SU-DHL-6 (cell line): ENCODE measurements around the gene CRYGC.
"Not testable (repeated sequence)": the region's sequence is repeated elsewhere in the genome, so short reads cannot be mapped to it uniquely, and the experiment has no call there.

Experiments used
- H2AFZ ChIP-seq: fragments of 200-600 bp; sonication (generic); 2 replicates; pipeline ENCODE4 v1.6.1; 2014; ENCODE audit warnings: low read depth, mild to moderate bottlenecking, moderate library complexity, mixed read lengths, antibody characterized with exemption, low read length; ENCODE audit not compliant: severe bottlenecking
- H3F3A ChIP-seq: fragments of 200-600 bp; shearing (Covaris generic); 2 replicates; pipeline ENCODE4 v1.6.0; 2016; ENCODE audit warnings: antibody characterized with exemption, mild to moderate bottlenecking; ENCODE audit not compliant: insufficient read depth
- H3K27ac ChIP-seq: fragments of 200-600 bp; sonication (generic); 2 replicates; pipeline ENCODE4 v1.5.1; 2016; ENCODE audit warnings: low read depth, mild to moderate bottlenecking, low read length, moderate library complexity, mixed read lengths
- H3K27me3 ChIP-seq: fragments of 200-600 bp; sonication (generic), shearing (Covaris generic); 2 replicates; pipeline ENCODE4 v1.6.0; 2014; ENCODE audit warnings: mild to moderate bottlenecking, low read length
- H3K36me3 ChIP-seq: fragments of 200-600 bp; sonication (generic); 2 replicates; pipeline ENCODE4 v1.6.1; 2014; ENCODE audit warnings: mild to moderate bottlenecking, low read length, mixed read lengths
- H3K4me2 ChIP-seq: fragments of 300-600, 200-600 bp; shearing (Covaris generic), sonication (generic); 2 replicates; pipeline ENCODE4 v1.6.0; 2014; ENCODE audit warnings: low read length, low read depth, mild to moderate bottlenecking; ENCODE audit not compliant: poor library complexity, severe bottlenecking
- H3K4me3 ChIP-seq: fragments of 200-600 bp; sonication (generic); 2 replicates; pipeline ENCODE4 v1.5.1; 2014; ENCODE audit warnings: antibody characterized with exemption, low read length, mild to moderate bottlenecking, mixed read lengths; ENCODE audit not compliant: insufficient read depth, poor library complexity, severe bottlenecking
- H3K79me2 ChIP-seq: fragments of 200-600 bp; sonication (generic); 2 replicates; pipeline ENCODE4 v1.6.1; 2014; ENCODE audit warnings: mild to moderate bottlenecking, low read length, moderate library complexity; ENCODE audit not compliant: insufficient read depth
- H3K9ac ChIP-seq: fragments of 200-600 bp; sonication (generic); 2 replicates; pipeline ENCODE4 v1.7.0; 2014; ENCODE audit warnings: mild to moderate bottlenecking, low read length
- H3K9me2 ChIP-seq: fragments of 200-600 bp; sonication (generic); replicated peaks from 2 replicates; pipeline ENCODE4 v1.6.1; 2014; ENCODE audit warnings: low read length; ENCODE audit not compliant: insufficient read depth
- H3K9me3 ChIP-seq: fragments of 200-600 bp; sonication (generic); 2 replicates; pipeline ENCODE4 v1.6.1; 2014; ENCODE audit warnings: low read length, mixed read lengths; ENCODE audit not compliant: insufficient read depth
- H4K20me1 ChIP-seq: fragments of 200-600 bp; sonication (generic); 2 replicates; pipeline ENCODE4 v1.6.1; 2014; ENCODE audit warnings: low read depth, mild to moderate bottlenecking, antibody characterized with exemption, low read length, moderate library complexity, mixed read lengths
- EZH2phosphoT487 ChIP-seq: fragments of 200-600 bp; sonication (generic), shearing (Covaris generic); conservative IDR thresholded peaks from 2 replicates; pipeline ENCODE4 v1.6.1; 2018; ENCODE audit warnings: mild to moderate bottlenecking, antibody characterized with exemption, low read length, moderate library complexity, mixed read lengths
- TF ChIP-seq, protein P1 (sequence below): fragments of 200-600 bp; sonication (generic); IDR thresholded peaks from one replicate; pipeline ENCODE4 v1.5.1; 2017; ENCODE audit warnings: antibody characterized with exemption, mild to moderate bottlenecking, low read length, moderate library complexity; ENCODE audit not compliant: insufficient read depth, poor library complexity, severe bottlenecking

Gene CRYGC

GRCh38 chr2:208122248-208122647 is 7.4 kb downstream of the CRYGC start:
- H3K4me2 ChIP-seq = no peak overlapping the region
- H4K20me1 ChIP-seq = no peaks in the 10 kb centered on the region
- no peak overlapping the region for H2AFZ ChIP-seq
- H3F3A ChIP-seq = no peaks in the 10 kb centered on the region
- H3K4me3 ChIP-seq = no peak overlapping the region
- no peaks in the 10 kb centered on the region for H3K36me3 ChIP-seq
- no peaks in the 10 kb centered on the region for H3K9me2 ChIP-seq
- TF ChIP-seq, protein P1, sequence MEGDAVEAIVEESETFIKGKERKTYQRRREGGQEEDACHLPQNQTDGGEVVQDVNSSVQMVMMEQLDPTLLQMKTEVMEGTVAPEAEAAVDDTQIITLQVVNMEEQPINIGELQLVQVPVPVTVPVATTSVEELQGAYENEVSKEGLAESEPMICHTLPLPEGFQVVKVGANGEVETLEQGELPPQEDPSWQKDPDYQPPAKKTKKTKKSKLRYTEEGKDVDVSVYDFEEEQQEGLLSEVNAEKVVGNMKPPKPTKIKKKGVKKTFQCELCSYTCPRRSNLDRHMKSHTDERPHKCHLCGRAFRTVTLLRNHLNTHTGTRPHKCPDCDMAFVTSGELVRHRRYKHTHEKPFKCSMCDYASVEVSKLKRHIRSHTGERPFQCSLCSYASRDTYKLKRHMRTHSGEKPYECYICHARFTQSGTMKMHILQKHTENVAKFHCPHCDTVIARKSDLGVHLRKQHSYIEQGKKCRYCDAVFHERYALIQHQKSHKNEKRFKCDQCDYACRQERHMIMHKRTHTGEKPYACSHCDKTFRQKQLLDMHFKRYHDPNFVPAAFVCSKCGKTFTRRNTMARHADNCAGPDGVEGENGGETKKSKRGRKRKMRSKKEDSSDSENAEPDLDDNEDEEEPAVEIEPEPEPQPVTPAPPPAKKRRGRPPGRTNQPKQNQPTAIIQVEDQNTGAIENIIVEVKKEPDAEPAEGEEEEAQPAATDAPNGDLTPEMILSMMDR = no peak
- TF ChIP-seq EZH2phosphoT487 = no peak
- H3K27ac ChIP-seq = no peak overlapping the region
- H3K79me2 ChIP-seq = no peaks in the 10 kb centered on the region
- no peak overlapping the region for H3K9ac ChIP-seq
- H3K27me3 ChIP-seq = no peaks in the 10 kb centered on the region
- no peaks in the 10 kb centered on the region for H3K9me3 ChIP-seq

- H3F3A ChIP-seq = no peaks in the 10 kb centered on the region
- no peak overlapping the region for H3K9ac ChIP-seq
- H3K4me2 ChIP-seq = no peak overlapping the region
- H3K4me3 ChIP-seq = no peak overlapping the region
- TF ChIP-seq, protein P1 = no peak
- no peak for TF ChIP-seq EZH2phosphoT487
- no peaks in the 10 kb centered on the region for H3K27me3 ChIP-seq
- H2AFZ ChIP-seq = no peak overlapping the region
- no peaks in the 10 kb centered on the region for H3K9me2 ChIP-seq
- no peaks in the 10 kb centered on the region for H4K20me1 ChIP-seq
- no peaks in the 10 kb centered on the region for H3K9me3 ChIP-seq
- no peaks in the 10 kb centered on the region for H3K36me3 ChIP-seq
- H3K27ac ChIP-seq = no peak overlapping the region
- H3K79me2 ChIP-seq = no peaks in the 10 kb centered on the region
Measured at GRCh38 chr2:208118918-208119317, 10.7 kb downstream of the CRYGC start.

DNA sequence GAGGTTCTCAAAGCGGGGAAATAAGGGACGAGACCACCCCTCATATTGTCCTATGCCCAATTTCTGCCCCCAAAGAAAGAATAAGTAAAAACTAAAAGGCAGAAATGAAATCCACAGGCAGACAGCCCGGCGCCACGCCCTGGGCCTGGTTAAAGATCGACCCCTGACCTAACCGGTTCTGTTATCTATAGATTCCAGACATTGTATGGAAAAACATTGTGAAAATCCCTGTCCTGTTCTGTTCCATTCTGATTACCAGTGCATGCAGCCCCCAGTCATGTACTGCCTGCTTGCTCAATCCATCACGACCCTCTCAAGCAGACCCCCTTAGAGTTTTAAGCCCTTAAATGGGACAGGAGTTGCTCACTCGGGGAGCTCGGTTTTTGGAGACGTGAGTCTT is 12.2 kb downstream of the CRYGC start:
- H3K27ac ChIP-seq = not testable (repeated sequence)

GRCh38 chr2:208112969-208113368 is 16.7 kb downstream of the CRYGC start:
- Histone ChIP-seq H3K36me3 (no peaks in the 10 kb centered on the region), H3K9me2 (no peaks in the 10 kb centered on the region), H3F3A (no peaks in the 10 kb centered on the region), H3K27me3 (no peaks in the 10 kb centered on the region), H3K79me2 (no peaks in the 10 kb centered on the region), H3K4me3 (no peak overlapping the region), H3K27ac (no peak overlapping the region), H3K9me3 (no peaks in the 10 kb centered on the region), H2AFZ (no peak overlapping the region), H3K4me2 (no peak overlapping the region), H4K20me1 (no peaks in the 10 kb centered on the region), H3K9ac (no peak overlapping the region)
- no peak for TF ChIP-seq EZH2phosphoT487
- TF ChIP-seq, protein P1 = no peak

More for the DNA sequence above, 12.2 kb downstream of the CRYGC start:
- H3K4me3 ChIP-seq, H2AFZ ChIP-seq, H3K27me3 ChIP-seq, H3K9ac ChIP-seq, H3K9me2 ChIP-seq, H4K20me1 ChIP-seq, H3K79me2 ChIP-seq, H3K4me2 ChIP-seq, H3K36me3 ChIP-seq, H3K9me3 ChIP-seq, H3F3A ChIP-seq: not testable (repeated sequence)

GRCh38 chr2:208112273-208112745 is 17.3 kb downstream of the CRYGC start:
- not testable (repeated sequence) for H3K9me3 ChIP-seq, H3K27me3 ChIP-seq, H3K9ac ChIP-seq, H4K20me1 ChIP-seq, H3K4me3 ChIP-seq, H3K27ac ChIP-seq, H3F3A ChIP-seq, H3K9me2 ChIP-seq, H2AFZ ChIP-seq, H3K4me2 ChIP-seq, H3K79me2 ChIP-seq, H3K36me3 ChIP-seq
